Sigmoid colon (tissue), 7 donors: Measurements from ENCODE around the gene DNAJB12. TPM values are rescaled to one million over a fixed set of nuclear protein-coding genes. Genes with fewer than 3 reads are reported as not detected.
"Not testable (repeated sequence)": the region's sequence is repeated elsewhere in the genome, so short reads cannot be mapped to it uniquely, and the experiment has no call there.

ENCODE experiments used
- DNase-seq: peaks from one replicate; pipeline ENCODE4 v3.0.0-alpha.2; 2019
- H3K27ac ChIP-seq, 4 donors: fragments of 200-600 bp; sonication (generic); one replicate each; pipeline ENCODE4 v1.5.1; 2016 to 2019; ENCODE audit warnings: mild to moderate bottlenecking in 1 of 4
- H3K27me3 ChIP-seq, 3 donors: fragments of 200-600 bp; sonication (generic); one replicate each; pipeline ENCODE4 v1.5.1; 2019; ENCODE audit warnings: mild to moderate bottlenecking in 1 of 3
- H3K36me3 ChIP-seq, 4 donors: fragments of 200-600 bp; sonication (generic); one replicate each; pipeline ENCODE4 v1.5.1; 2016 to 2019
- H3K4me1 ChIP-seq, 4 donors: fragments of 200-600 bp; sonication (generic); one replicate each; pipeline ENCODE4 v1.5.1; 2017 to 2019
- H3K4me3 ChIP-seq, 4 donors: fragments of 200-600 bp; sonication (generic); one replicate each; pipeline ENCODE4 v1.5.1; 2017 to 2019; ENCODE audit warnings: mild to moderate bottlenecking in 2 of 4, moderate library complexity in 1 of 4
- H3K9me3 ChIP-seq, 4 donors: fragments of 200-600 bp in 3 of 4; sonication (generic) in 3 of 4; one replicate each; pipeline versions ENCODE4 v1.5.1 to v1.6.1; 2013 to 2019
- EP300 ChIP-seq, 4 donors: sonication (generic); formaldehyde crosslinking; IDR thresholded peaks; one replicate each; pipeline ENCODE4 v1.6.1; 2017; ENCODE audit warnings: antibody characterized with exemption in 4 of 4
- POLR2A ChIP-seq, 2 donors: fragments of 450-650 bp; IDR thresholded peaks; one replicate each; pipeline ENCODE4 v1.6.1; 2016; ENCODE audit warnings: antibody characterized with exemption in 2 of 2, mild to moderate bottlenecking in 2 of 2, moderate library complexity in 2 of 2
- POLR2AphosphoS5 ChIP-seq, 4 donors: sonication (generic); formaldehyde crosslinking; IDR thresholded peaks; one replicate each; pipeline ENCODE4 v1.6.1; 2017; ENCODE audit warnings: antibody characterized with exemption in 4 of 4
- WGBS, 2 donors: extraction: QIAGEN DNeasy Blood & Tissue Kit; methylation state at CpG; one replicate each; pipeline ENCODE4 v1.1.7; 2013; 5-methylcytosine and 5-hydroxymethylcytosine counted together
- intact Hi-C: fragments of 100-400 bp; cut with DNase I; formaldehyde crosslinking; loops from one replicate; pipeline ENCODE4 v1.15.1; 2023
- polyA plus RNA-seq, 3 donors: library from polyadenylated mRNA; stranded (reverse); fragments of 200-250 nt; gene quantifications; one replicate each; pipeline ENCODE4 v1.2.3, GENCODE V29; 2013
- total RNA-seq, 4 donors: library from RNA; depleted of rRNA; stranded (reverse); fragments of >200 nt; gene quantifications; one replicate each; pipeline ENCODE4 v1.1.0, GENCODE V29; 2016
- TF ChIP-seq, protein P1 (sequence below), 4 experiments: fragments of 450-650 bp in 3 of 4; fragments of 200-600 bp in 1 of 4; IDR thresholded peaks; one replicate each; pipeline ENCODE4 v1.5.1; 2016 to 2019; ENCODE audit warnings: antibody characterized with exemption in 4 of 4, mild to moderate bottlenecking in 3 of 4, moderate library complexity in 2 of 4
- donor health status: healthy with polysubstance abuse.
- donor health status: Bipolar disorder and iron deficiency.
- donor health status: healthy.

The DNAJB12 gene
- total and polyA plus RNA-seq, 7 donors, result 9.5 to 38.5 (median 27.1) TPM

- DNase-seq, result no peak
- Histone ChIP-seq H3K27me3 (no peaks in the 10 kb centered on the region), H3K4me1 (peaks cover 0 to 43% (median 29%) of the 10 kb centered on the region in 4 donors), H3K27ac (no peak overlapping the region), H3K36me3 (peaks cover 0 to 44% (median 19%) of the 10 kb centered on the region in 4 donors), H3K4me3 (no peak overlapping the region), H3K9me3 (no peaks in the 10 kb centered on the region)
- intact Hi-C loops, result no loop called here
- TF ChIP-seq EP300 (IDR thresholded peaks at IDR 0.05) (no peak), POLR2A (IDR thresholded peaks at IDR 0.05) (no peak), POLR2AphosphoS5 (IDR thresholded peaks at IDR 0.05) (no peak)
- TF ChIP-seq, protein P1, sequence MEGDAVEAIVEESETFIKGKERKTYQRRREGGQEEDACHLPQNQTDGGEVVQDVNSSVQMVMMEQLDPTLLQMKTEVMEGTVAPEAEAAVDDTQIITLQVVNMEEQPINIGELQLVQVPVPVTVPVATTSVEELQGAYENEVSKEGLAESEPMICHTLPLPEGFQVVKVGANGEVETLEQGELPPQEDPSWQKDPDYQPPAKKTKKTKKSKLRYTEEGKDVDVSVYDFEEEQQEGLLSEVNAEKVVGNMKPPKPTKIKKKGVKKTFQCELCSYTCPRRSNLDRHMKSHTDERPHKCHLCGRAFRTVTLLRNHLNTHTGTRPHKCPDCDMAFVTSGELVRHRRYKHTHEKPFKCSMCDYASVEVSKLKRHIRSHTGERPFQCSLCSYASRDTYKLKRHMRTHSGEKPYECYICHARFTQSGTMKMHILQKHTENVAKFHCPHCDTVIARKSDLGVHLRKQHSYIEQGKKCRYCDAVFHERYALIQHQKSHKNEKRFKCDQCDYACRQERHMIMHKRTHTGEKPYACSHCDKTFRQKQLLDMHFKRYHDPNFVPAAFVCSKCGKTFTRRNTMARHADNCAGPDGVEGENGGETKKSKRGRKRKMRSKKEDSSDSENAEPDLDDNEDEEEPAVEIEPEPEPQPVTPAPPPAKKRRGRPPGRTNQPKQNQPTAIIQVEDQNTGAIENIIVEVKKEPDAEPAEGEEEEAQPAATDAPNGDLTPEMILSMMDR (IDR thresholded peaks at IDR 0.05), result no peak
- WGBS, 2 donors, result 84 to 92% methylated on average over 2 of the region's 2 CpGs
Observed at GRCh38 chr10:72349438-72349837, 5.3 kb downstream of the DNAJB12 start.

GRCh38 chr10:72348282-72348681 lies 6.4 kb downstream of the DNAJB12 start:
- peaks cover 0 to 36% (median 24%) of the 10 kb centered on the region in 4 donors for H3K4me1 ChIP-seq
- H3K9me3 ChIP-seq, result no peaks in the 10 kb centered on the region
- H3K27me3 ChIP-seq, result no peaks in the 10 kb centered on the region
- no peak overlapping the region for H3K27ac ChIP-seq
- H3K36me3 ChIP-seq, result peaks cover under 1 to 56% (median 25%) of the 10 kb centered on the region in 4 donors
- TF ChIP-seq POLR2AphosphoS5 (IDR thresholded peaks at IDR 0.05) (no peak), POLR2A (IDR thresholded peaks at IDR 0.05) (no peak), EP300 (IDR thresholded peaks at IDR 0.05) (no peak)
- TF ChIP-seq, protein P1 (IDR thresholded peaks at IDR 0.05), result no peak
- intact Hi-C loops, result no loop called here
- H3K4me3 ChIP-seq, result no peak overlapping the region
- 93 to 94% methylated on average over 7 of the region's 7 CpGs for WGBS, 2 donors
- no peak for DNase-seq

DNA sequence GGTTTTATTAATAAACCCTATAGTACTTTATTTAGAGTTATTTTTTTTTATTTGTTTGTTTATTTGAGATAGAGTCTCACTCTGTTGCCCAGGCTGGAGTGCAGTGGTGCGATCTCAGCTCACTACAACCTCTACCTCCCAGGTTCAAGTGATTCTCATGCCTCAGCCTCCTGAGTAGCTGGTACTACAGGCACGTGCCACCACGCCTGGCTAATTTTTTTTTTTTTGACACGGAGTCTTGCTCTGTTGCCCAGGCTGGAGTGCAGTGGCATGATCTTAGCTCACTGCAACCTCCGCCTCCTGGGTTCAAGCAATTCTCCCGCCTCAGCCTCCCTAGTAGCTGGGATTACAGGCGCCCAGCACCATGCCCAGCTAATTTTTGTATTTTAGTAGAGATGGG lies 8.6 kb downstream of the DNAJB12 start:
- Histone ChIP-seq H3K4me1 (peaks cover 0 to 14% (median 2%) of the 10 kb centered on the region in 4 donors), H3K36me3 (peaks cover 19 to 77% (median 43%) of the 10 kb centered on the region in 4 donors)
- 91 to 96% methylated on average over 7 of the region's 7 CpGs for WGBS, 2 donors
- intact Hi-C loops, H3K9me3 ChIP-seq, H3K4me3 ChIP-seq, H3K27me3 ChIP-seq, DNase-seq, H3K27ac ChIP-seq: not testable (repeated sequence)

DNA sequence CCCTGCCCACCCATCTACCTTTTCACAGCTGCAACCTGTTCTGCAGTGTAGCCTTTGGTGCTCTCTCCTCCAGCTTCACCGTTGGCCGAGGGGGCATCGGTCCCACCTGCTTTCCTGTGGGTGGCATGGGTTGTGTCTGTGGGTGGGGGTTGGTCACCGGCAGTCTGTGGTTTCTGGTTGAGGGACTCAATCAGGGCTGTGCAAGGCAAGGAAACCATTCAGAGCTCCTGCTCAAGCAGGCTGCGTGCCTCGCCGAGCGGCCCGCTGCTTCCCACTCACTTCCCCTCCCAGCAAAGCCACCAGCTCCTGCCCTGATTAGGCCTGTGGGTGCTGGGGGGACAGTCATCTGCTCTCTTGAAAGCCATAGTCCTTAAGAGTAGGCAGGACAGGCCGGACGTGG lies 9.8 kb downstream of the DNAJB12 start:
- intact Hi-C loops, result no loop called here
- DNase-seq, result no peak
- peaks cover 0 to 6% (median 0%) of the 10 kb centered on the region in 4 donors for H3K4me1 ChIP-seq
- H3K36me3 ChIP-seq, result peaks cover 21 to 81% (median 44%) of the 10 kb centered on the region in 4 donors
- TF ChIP-seq POLR2AphosphoS5 (IDR thresholded peaks at IDR 0.05) (no peak), POLR2A (IDR thresholded peaks at IDR 0.05) (no peak), EP300 (IDR thresholded peaks at IDR 0.05) (no peak)
- TF ChIP-seq, protein P1 (IDR thresholded peaks at IDR 0.05), result no peak
- no peaks in the 10 kb centered on the region for H3K9me3 ChIP-seq
- WGBS, 2 donors, result 56 to 87% methylated on average over 11 of the region's 11 CpGs
- no peak overlapping the region for H3K27ac ChIP-seq
- no peak overlapping the region for H3K4me3 ChIP-seq
- no peaks in the 10 kb centered on the region for H3K27me3 ChIP-seq

DNA sequence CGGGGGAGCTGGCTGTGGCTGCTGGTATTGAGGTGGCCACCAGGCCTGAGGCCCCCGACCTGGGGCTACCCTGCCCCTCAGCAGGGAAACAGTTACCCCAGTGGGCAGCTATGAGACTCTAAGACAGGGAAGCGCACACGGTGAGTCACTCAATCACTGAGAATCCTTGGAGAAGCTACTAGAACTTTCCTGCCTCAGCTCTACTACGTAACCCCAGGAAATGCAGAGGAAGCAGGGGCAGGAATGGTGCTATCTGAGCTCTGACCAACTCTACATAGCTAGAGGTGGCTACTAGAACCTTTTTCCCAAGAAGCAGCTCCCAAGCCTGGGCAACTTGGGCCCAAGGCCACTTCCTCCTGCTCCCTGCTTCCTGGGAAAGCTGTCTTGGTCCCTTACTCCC lies 11.8 kb downstream of the DNAJB12 start:
- peaks cover 23 to 81% (median 47%) of the 10 kb centered on the region in 4 donors for H3K36me3 ChIP-seq
- no peaks in the 10 kb centered on the region for H3K4me1 ChIP-seq
- TF ChIP-seq, protein P1 (IDR thresholded peaks at IDR 0.05), result no peak
- no peak for TF ChIP-seq POLR2A (IDR thresholded peaks at IDR 0.05)
- H3K4me3 ChIP-seq, result no peak overlapping the region
- WGBS, 2 donors, result 94 to 95% methylated on average over 5 of the region's 5 CpGs
- H3K9me3 ChIP-seq, result no peaks in the 10 kb centered on the region
- no peaks in the 10 kb centered on the region for H3K27me3 ChIP-seq
- no peak for DNase-seq
- intact Hi-C loops, result no loop called here
- H3K27ac ChIP-seq, result no peak overlapping the region
